HG03558 (cell line): ENCODE results near the gene SEMA5A.
"Not testable (repeated sequence)": the region's sequence is repeated elsewhere in the genome, so short reads cannot be mapped to it uniquely, and the experiment has no call there.

Experiments used
- ATAC-seq: cut with Tn5 transposase; IDR thresholded peaks from one replicate; pipeline ENCODE4 v1.9.1; 2021; ENCODE audit warnings: moderate number of reproducible peaks; ENCODE audit not compliant: unreplicated experiment; ENCODE audit errors: extremely low read depth

SEMA5A gene

DNA sequence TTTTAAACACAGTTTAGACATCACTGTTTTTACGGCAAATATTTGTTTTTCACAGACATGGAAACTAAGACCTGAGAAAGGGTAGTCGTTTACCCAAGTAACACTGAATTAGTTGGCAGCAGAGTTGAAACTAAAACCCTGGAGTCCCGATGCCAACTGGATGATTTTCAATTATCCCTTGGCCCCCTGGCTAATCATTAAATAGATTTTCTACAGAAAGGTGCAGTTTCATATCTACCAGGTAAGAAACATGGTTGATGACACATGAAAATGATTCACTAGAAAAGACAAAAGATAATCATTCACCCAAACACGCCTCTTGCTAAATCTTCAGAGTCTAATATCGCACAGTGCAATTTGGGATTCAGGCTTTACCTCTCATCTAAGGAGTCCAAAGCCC is 136.9 kb downstream of the SEMA5A start:
- no peak for ATAC-seq

- ATAC-seq = peak; percentile 76
These were observed 140.6 kb downstream of the SEMA5A start for GRCh38 chr5:9405196-9405754.

GRCh38 chr5:9401786-9402472 is 143.9 kb downstream of the SEMA5A start:
- ATAC-seq = no peak

DNA sequence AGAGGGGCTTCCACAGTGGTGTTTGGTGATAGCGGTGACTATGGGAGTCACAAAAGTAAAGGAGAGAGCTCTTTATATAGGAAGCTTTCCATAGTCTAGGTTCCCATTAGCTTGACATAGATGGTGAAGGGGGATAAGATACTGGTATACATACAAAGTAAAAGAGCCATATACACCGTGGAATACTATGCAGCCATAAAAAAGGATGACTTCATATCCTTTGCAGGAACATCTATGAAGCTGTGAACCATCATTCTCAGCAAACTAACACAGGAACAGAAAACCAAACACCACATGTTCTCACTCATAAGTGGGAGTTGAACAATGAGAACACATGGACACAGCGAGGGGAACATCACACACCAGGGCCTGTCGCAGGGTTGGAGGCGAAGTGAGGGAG is 146.1 kb downstream of the SEMA5A start:
- ATAC-seq = not testable (repeated sequence)

GRCh38 chr5:9399094-9399493 is 146.8 kb downstream of the SEMA5A start:
- no peak for ATAC-seq

DNA sequence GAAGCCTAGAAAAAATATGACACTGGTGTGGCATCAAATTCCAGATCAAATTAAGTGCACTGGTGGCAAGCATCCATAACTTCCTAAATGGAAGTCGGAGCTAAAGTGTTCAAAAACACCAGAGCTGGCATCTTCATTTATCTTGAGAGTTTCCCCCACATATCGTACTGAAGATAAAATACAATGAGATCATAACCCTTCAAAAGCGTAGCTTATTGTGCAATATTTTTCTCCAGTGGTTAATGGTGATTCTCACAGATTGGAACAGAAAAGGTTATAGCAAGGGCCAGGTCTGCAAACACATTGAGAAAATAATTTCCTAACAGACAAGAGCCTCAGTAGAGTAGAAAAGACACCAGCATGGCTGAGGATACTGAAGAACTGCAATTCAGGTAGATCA is 147.6 kb downstream of the SEMA5A start:
- no peak for ATAC-seq

GRCh38 chr5:9396285-9396770 is 149.5 kb downstream of the SEMA5A start:
- no peak for ATAC-seq

- no peak for ATAC-seq
These were observed 150.2 kb downstream of the SEMA5A start for GRCh38 chr5:9395706-9396105.

DNA sequence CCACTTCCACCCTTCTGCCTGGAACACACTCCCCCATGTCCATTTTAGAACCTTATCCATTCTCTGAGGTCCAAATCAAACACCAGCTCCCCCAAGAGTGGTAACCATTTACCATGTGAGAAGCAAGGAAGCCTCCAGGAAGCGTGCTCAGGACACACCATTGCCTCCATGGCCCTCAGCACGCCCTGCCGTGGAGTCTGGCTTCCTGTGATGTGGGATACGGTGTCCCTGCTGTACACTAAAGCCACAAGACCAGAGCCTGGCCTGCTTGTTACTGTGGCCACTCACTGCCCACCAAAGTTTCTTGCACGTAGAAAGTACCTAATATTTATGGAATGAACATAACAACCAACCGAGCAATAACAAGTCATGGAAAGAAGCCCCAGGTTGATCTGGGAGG is 151.7 kb downstream of the SEMA5A start:
- ATAC-seq = no peak

- ATAC-seq = no peak
These were observed 153.2 kb downstream of the SEMA5A start for GRCh38 chr5:9392625-9393024.

DNA sequence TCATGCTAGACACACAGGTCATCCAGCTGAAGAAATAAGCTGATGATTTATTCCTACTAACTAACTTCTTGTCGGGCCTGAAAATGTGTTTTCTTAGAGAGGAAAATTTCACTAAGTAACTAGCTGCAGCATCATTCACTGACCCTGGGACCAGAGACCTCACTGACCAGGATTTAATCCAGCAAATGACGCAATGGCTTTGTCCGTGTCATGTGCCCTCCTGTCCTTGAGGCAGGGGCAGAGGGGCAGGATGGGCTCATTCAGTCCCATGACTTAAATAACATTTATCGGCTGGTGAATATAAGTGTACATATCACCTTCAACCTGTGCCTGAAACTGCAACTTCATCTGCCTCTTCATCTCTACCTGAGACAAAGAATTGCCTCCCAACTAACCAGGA is 154.8 kb downstream of the SEMA5A start:
- ATAC-seq = no peak

DNA sequence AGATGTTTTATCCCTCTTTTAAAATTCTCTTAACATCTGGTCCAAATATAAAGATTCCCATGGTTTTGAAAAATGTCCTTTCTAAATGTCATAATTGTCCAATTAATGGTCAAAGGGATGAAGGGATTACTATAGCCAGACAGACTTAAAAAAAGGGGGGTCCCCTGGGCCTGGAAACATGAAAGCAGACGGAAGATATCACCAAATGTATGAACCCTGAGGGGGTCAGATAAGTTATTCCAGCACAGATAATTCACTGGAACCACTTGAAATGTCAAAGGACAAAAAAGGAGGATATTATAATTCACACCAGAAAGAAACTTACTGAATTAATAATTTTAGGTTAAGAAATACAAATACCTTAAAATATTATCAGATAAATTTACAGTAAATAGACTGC is 155.8 kb downstream of the SEMA5A start:
- ATAC-seq = no peak

DNA sequence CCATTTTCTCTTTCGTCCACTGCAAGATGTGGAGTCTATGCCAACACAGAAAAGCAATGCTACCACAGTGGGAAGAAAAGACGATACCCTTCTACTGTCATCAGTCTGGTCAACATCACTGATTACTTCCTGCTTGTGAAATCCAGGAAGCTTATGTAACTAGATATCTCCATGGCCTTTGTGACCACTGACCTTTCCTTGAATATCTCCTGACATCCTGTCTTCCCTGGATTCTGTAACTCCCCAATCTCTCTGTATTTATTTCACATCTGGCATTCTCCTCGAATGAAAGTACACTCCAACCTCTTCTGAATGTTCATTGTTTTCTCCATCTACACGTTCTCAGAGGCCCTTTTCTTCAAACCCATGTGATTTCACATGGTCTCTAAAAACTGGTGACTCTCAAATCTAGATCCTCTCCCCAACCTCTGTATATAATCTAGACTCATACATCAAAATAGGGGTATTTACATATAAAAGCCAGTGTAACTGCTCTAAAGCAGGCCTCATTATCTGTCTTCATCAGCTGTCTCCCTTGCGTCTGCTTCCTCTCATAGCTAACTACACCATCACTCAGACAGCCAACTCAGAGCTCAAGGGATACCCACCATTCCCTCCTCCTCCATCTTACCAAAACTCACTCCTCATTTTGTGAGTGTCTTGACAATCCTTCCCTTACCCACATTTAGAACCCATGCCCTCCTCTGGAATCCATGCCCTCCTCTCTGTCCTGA is 156.8 kb downstream of the SEMA5A start:
- no peak for ATAC-seq

- ATAC-seq = no peak
These were observed 158.0 kb downstream of the SEMA5A start for GRCh38 chr5:9387879-9388278.

- ATAC-seq = no peak
These were observed 158.9 kb downstream of the SEMA5A start for GRCh38 chr5:9386945-9387344.

DNA sequence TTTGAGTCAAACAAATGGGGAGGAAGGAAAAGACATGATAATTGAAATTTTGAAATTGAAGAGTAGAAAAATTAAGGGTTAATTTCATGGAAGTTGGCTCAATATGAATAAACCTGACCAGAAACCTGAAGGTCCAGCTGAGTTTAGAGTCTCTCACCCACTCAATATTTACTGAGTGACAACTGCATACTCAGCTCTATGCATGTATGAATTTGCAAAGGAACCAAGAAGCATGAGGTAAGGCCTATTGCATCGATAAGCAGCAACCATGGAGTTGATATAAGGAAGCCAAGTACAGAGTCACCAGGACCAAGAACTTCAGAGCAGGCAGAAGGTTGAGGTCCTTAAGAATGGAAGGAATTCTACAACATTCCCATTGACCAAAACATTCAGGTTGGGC is 163.4 kb downstream of the SEMA5A start:
- no peak for ATAC-seq

DNA sequence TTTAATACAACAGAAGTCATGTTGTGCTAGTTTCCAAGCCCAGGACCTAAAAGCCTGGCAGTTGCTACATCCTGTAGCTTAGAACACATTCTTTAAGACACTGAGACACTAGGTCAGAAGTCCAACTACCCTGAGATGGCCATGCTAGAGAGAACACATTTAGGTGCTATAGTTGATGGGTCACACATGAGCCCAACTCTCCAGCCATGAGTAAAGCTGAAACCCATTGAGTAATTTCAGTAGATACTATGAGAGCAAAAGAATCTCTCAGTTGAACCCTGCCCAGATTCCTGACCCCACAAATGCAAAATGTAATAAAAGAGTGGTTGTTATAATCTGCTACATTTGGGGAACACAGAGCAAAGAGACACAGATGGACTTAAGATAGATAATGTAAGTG is 164.4 kb downstream of the SEMA5A start:
- ATAC-seq = peak; percentile 79

- ATAC-seq = no peak
These were observed 165.8 kb downstream of the SEMA5A start for GRCh38 chr5:9380109-9380508.

DNA sequence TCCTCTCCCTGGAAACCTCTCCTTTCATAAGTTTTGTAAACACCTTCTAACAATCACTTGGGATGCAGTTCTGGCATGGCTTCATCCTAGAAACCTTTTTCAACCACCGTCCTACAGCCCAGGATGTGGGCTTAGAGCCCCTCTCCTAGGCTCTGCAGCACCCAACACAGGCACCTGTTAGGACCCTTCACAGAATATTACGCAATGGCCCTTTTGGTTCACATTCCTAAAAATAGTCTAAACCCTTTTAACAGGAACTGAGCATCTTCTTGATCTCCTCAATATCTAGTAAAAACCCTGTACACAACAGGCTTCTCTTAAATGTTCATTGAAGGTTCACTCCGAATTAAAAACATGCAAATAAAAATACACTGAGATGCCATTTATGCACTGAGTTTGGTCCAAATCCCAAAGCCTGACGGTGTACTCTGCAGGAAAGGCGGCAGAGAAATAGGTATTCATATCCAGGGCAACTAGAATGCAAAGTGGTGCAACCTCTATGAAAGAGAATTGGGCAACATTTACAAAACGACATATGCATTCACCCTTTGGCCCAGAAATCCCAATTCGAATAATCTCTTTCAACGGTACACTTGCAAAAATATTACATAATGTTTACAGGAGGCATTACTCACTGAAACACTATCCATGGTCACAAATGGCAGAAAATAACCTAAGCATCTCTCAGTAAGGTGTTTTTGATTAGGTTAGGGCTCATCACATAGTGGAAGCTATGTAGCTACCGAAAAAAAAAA is 169.3 kb downstream of the SEMA5A start:
- no peak for ATAC-seq

GRCh38 chr5:9375756-9376155 is 170.1 kb downstream of the SEMA5A start:
- no peak for ATAC-seq

- no peak for ATAC-seq
These were observed 171.8 kb downstream of the SEMA5A start for GRCh38 chr5:9374025-9374424.
